Heart left ventricle (tissue), 16 donors: ENCODE measurements around the gene MAP4K4. TPM values are rescaled to one million over a fixed set of nuclear protein-coding genes. Genes with fewer than 3 reads are reported as not detected.

Experiments used
- ATAC-seq, 4 donors: fragments of 200-7000 bp; cut with Tn5 transposase; one replicate each; pipeline ENCODE4 v1.9.1; 2020 to 2022; ENCODE audit warnings: moderate library complexity in 4 of 4, mild to moderate bottlenecking in 3 of 4, moderate number of reproducible peaks in 1 of 4
- DNase-seq, 5 donors: peaks; one replicate each; pipeline ENCODE4 v3.0.0-alpha.2; 2020
- H3K27ac ChIP-seq, 12 donors: fragments of 200-600 bp; sonication (generic) in 4 of 12; one replicate each; pipeline versions ENCODE4 v1.5.0 to v1.8.0; 2016 to 2022; ENCODE audit warnings: mild to moderate bottlenecking in 2 of 12
- H3K27me3 ChIP-seq, 9 donors: fragments of 200-600 bp; sonication (generic) in 2 of 9; one replicate each; pipeline versions ENCODE4 v1.5.1 to v1.8.0; 2016 to 2022; ENCODE audit warnings: mild to moderate bottlenecking in 3 of 9
- H3K36me3 ChIP-seq, 9 donors: fragments of 200-600 bp; sonication (generic) in 2 of 9; one replicate each; pipeline versions ENCODE4 v1.5.0 to v1.8.0; 2018 to 2022; ENCODE audit warnings: mild to moderate bottlenecking in 2 of 9
- H3K4me1 ChIP-seq, 12 donors: fragments of 200-600 bp; sonication (generic) in 4 of 12; one replicate each; pipeline versions ENCODE4 v1.5.0 to v1.8.0; 2016 to 2022; ENCODE audit warnings: mild to moderate bottlenecking in 3 of 12
- H3K4me3 ChIP-seq, 12 donors: fragments of 200-600 bp; sonication (generic) in 4 of 12; one replicate each; pipeline versions ENCODE4 v1.5.0 to v1.8.0; 2017 to 2022; ENCODE audit warnings: mild to moderate bottlenecking in 9 of 12, moderate library complexity in 4 of 12
- H3K9me3 ChIP-seq, 12 donors: fragments of 200-600 bp; sonication (generic) in 4 of 12; one replicate each; pipeline versions ENCODE4 v1.5.0 to v1.8.0; 2016 to 2022; ENCODE audit warnings: mild to moderate bottlenecking in 1 of 12
- POLR2A ChIP-seq, 2 donors: fragments of 450-650 bp; IDR thresholded peaks; one replicate each; pipeline ENCODE4 v1.6.1; 2017; ENCODE audit warnings: antibody characterized with exemption in 2 of 2, mild to moderate bottlenecking in 2 of 2, moderate library complexity in 2 of 2
- WGBS, 4 donors: extraction: QIAGEN DNeasy Blood & Tissue Kit in 2 of 4; methylation state at CpG; one replicate each; pipeline versions ENCODE4 v1.1.5 to v1.1.7; 2013 to 2018; 5-methylcytosine and 5-hydroxymethylcytosine counted together
- intact Hi-C, 10 donors: fragments of 100-400 bp; cut with DNase I; formaldehyde crosslinking; loops; one replicate each; pipeline versions ENCODE4 v1.11.1 to v1.14.2; 2022
- polyA plus RNA-seq, 2 donors: library from polyadenylated mRNA; stranded (reverse); fragments of 200-250 nt; gene quantifications; one replicate each; pipeline ENCODE4 v1.2.3, GENCODE V29; 2013
- total RNA-seq, 9 donors: library from RNA; depleted of rRNA in 2 of 9; stranded (reverse); fragments of >200 nt in 2 of 9; fragmentation: NEBNext Ultra II Directional in 3 of 9; extraction: Animal tissue kit (Norgen Biotek cat#: 25700) in 3 of 9; gene quantifications; one replicate each; pipeline versions ENCODE4 v1.1.0 to v1.2.4, GENCODE V29; 2016 to 2023
- TF ChIP-seq, protein P1 (sequence below), 12 donors: fragments of 200-600 bp; sonication (generic) in 4 of 12; IDR thresholded peaks; one replicate each; pipeline versions ENCODE4 v1.5.0 to v1.8.0; 2018 to 2022; ENCODE audit warnings: antibody characterized with exemption in 12 of 12, mild to moderate bottlenecking in 5 of 12
- donor health status: ischemic (EF 13 %, LVEDD 7.1; RV severe dilation, severe dysfunction).
- donor health status: healthy with polysubstance abuse.
- donor health status: DM: no; HTN: yes; CAD: no.
- donor health status: DM: no; HTN: no; CAD: no.
- donor health status: ischemic (EF 25% LVEDD 6.9; RV normal size, moderate dysfunction).
- donor health status: ischemic (EF 25% LVEDD 5.7; RV mildly dilated, moderate dysfunction).
- donor health status: healthy.
- donor health status: DM: yes; HTN: yes; CAD: no.
- donor health status: ischemic (EF 35%, LVEDD 5.7; RV mildly dilated, moderate dysfunction).
- donor health status: nonischemic (EF 11% LVEDD 7.7; RV severe dilation, severe dysfunction).
- donor health status: DM: yes; HTN: yes; CAD: no.
- donor health status: PGD.
- donor health status: ischemic (EF 29% LVEDD 5.4; RV normal size, mild dysfunction).
- donor health status: nonischemic (EF 23%, LVEDD 6.1; RV moderate dilation, normal function).

The MAP4K4 gene
- total and polyA plus RNA-seq, 11 donors, result 52.7 to 192 (median 114) TPM

DNA sequence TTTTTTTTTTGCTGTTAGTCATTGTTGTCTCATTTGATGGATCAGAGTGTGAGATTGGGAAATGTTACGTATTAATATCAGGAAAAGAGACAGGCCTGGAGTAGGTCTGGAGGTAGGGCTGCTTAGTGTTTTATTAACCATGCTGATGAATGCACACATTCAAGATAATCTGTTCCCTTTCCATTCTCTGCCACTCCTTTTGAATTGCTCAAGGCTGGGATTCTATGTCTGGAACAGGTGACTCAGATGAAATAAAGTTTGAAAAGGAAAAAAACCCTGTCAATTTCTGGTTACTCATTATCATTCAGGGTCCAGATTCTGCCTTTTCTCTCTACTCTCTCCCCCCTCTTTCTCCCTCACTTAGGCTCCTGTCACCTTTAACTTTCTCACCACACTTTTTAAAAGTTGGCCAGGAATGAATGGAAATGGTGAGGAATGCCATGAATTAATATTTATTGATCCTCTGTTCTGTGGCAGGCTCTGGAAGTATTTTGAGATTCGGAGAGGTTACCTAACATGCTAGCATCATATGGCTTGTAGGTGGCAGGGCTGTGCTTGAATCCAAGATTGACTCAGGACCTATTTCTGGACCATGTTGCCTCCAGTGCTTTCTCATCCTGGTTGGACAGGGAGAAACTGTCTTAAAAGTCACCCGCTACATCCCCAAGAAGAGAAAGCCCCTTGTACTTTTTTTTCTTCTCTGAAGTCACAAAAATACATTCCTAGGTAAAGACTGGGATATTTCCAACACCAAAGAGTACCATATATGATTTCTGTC lies 40.2 kb downstream of the MAP4K4 start:
- no peaks in the 10 kb centered on the region for H3K27me3 ChIP-seq
- no peak overlapping the region for H3K4me3 ChIP-seq
- WGBS, 4 donors, result 56 to 68% (median 66%) methylated on average over 3 of the region's 3 CpGs
- DNase-seq (no peak), ATAC-seq (peak in 3 of 4 donors; percentile 39 to 62 (median 55))
- peaks cover 30 to 94% (median 82%) of the 10 kb centered on the region in 12 donors for H3K4me1 ChIP-seq
- H3K27ac ChIP-seq, result peak overlapping the region in 9 of 12 donors; percentile 38 to 73 (median 64)
- intact Hi-C loops, result loop anchor here in 1 of 10 donors (5.0 kb wide), 1 partner anchor 35 kb away; no protein-coding TSS in a partner anchor
- no peak for TF ChIP-seq POLR2A (IDR thresholded peaks at IDR 0.05)
- TF ChIP-seq, protein P1, sequence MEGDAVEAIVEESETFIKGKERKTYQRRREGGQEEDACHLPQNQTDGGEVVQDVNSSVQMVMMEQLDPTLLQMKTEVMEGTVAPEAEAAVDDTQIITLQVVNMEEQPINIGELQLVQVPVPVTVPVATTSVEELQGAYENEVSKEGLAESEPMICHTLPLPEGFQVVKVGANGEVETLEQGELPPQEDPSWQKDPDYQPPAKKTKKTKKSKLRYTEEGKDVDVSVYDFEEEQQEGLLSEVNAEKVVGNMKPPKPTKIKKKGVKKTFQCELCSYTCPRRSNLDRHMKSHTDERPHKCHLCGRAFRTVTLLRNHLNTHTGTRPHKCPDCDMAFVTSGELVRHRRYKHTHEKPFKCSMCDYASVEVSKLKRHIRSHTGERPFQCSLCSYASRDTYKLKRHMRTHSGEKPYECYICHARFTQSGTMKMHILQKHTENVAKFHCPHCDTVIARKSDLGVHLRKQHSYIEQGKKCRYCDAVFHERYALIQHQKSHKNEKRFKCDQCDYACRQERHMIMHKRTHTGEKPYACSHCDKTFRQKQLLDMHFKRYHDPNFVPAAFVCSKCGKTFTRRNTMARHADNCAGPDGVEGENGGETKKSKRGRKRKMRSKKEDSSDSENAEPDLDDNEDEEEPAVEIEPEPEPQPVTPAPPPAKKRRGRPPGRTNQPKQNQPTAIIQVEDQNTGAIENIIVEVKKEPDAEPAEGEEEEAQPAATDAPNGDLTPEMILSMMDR (IDR thresholded peaks at IDR 0.05), result no peak
- no peaks in the 10 kb centered on the region for H3K36me3 ChIP-seq
- no peaks in the 10 kb centered on the region for H3K9me3 ChIP-seq

DNA sequence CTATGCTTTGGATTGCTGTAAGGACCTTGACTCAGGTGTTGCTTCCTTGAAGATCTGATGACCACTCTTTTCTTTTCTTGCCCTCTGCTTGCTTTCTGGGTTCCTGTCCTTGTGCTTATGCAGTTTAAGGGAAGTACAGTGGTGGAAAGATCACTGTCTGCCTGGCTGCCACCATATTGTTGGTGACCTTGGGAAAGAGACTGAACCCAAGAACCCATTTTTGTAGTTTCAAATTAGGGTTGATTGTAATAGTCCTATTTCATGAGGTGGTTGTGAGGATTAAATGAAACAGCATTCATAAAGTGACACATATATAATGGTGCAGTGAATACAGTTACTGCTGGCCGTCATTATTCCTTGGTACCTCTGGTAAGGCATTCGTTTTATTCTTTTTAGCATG lies 41.1 kb downstream of the MAP4K4 start:
- TF ChIP-seq, protein P1 (IDR thresholded peaks at IDR 0.05), result no peak
- no peak for TF ChIP-seq POLR2A (IDR thresholded peaks at IDR 0.05)
- Histone ChIP-seq H3K36me3 (no peaks in the 10 kb centered on the region), H3K27ac (peak overlapping the region in 8 of 12 donors; percentile 14 to 73 (median 61)), H3K9me3 (no peaks in the 10 kb centered on the region), H3K4me3 (no peak overlapping the region), H3K27me3 (no peaks in the 10 kb centered on the region), H3K4me1 (peaks cover 23 to 94% (median 81%) of the 10 kb centered on the region in 12 donors)
- DNase-seq, result no peak
- WGBS, 4 donors, result 85 to 95% (median 86%) methylated on average over 2 of the region's 2 CpGs
- no peak for ATAC-seq
- intact Hi-C loops, result loop anchor here in 1 of 10 donors (5.0 kb wide), 1 partner anchor 36 kb away; no protein-coding TSS in a partner anchor

DNA sequence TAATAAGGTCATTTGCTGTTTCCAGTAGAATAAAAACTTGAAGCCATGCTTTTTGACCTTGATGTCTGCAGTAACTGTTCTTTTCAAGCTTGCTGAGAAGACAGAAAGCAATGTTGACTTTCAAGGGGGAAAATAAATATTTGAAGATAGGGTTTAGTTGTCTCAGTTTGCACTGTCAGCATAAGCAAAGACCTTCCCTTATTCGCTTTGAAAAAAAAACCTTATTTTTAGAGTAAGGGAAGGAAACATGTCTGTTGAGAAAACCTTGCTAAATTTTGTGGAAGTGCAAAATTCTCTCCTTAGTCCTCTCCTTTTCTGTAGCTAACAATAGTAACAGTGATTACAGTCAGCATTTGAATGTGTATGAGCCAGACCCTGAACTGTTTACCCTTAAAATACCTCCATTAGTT lies 43.1 kb downstream of the MAP4K4 start:
- H3K36me3 ChIP-seq, result peaks cover 0 to 4% (median 0%) of the 10 kb centered on the region in 9 donors
- H3K27me3 ChIP-seq, result no peaks in the 10 kb centered on the region
- TF ChIP-seq, protein P1 (IDR thresholded peaks at IDR 0.05), result no peak
- TF ChIP-seq POLR2A (IDR thresholded peaks at IDR 0.05), result no peak
- intact Hi-C loops, result loop anchor here in 2 of 10 donors (5.0 kb wide), 2 partner anchors 38 to 43 kb away; partner anchors contain the start of gene MAP4K4 (in 1 of the 2)
- DNase-seq, result no peak
- H3K9me3 ChIP-seq, result no peaks in the 10 kb centered on the region
- no peak for ATAC-seq
- peaks cover 14 to 92% (median 77%) of the 10 kb centered on the region in 12 donors for H3K4me1 ChIP-seq
- no peak overlapping the region for H3K4me3 ChIP-seq
- WGBS, 4 donors, result 54 to 83% (median 72%) methylated on average over 1 of the region's 1 CpG
- peak overlapping the region in 7 of 12 donors; percentile 2 to 53 (median 33) for H3K27ac ChIP-seq
